Upper lobe of left lung (tissue), 6 donors: ENCODE measurements around the gene COL9A1. TPM values are rescaled to one million over a fixed set of nuclear protein-coding genes. Genes with fewer than 3 reads are reported as not detected.

Experiments
- ATAC-seq, 2 donors: fragments of 200-7000 bp; cut with Tn5 transposase; one replicate each; pipeline ENCODE4 v1.9.1; 2022; ENCODE audit warnings: mild to moderate bottlenecking in 2 of 2, moderate library complexity in 2 of 2; ENCODE audit not compliant: low FRiP score in 2 of 2
- DNase-seq, 2 donors: peaks; one replicate each; pipeline ENCODE4 v3.0.0-alpha.2; 2019 to 2020
- H3K27ac ChIP-seq, 4 donors: fragments of 200-600 bp; sonication (generic); one replicate each; pipeline ENCODE4 v1.5.1; 2016 to 2019
- H3K27me3 ChIP-seq, 4 donors: fragments of 200-600 bp; sonication (generic); one replicate each; pipeline ENCODE4 v1.5.1; 2017 to 2019
- H3K36me3 ChIP-seq, 4 donors: fragments of 200-600 bp; sonication (generic); one replicate each; pipeline ENCODE4 v1.5.1; 2016 to 2019
- H3K4me1 ChIP-seq, 4 donors: fragments of 200-600 bp; sonication (generic); one replicate each; pipeline ENCODE4 v1.5.1; 2018 to 2019
- H3K4me3 ChIP-seq, 4 donors: fragments of 200-600 bp; sonication (generic); one replicate each; pipeline ENCODE4 v1.5.1; 2017 to 2019; ENCODE audit warnings: mild to moderate bottlenecking in 2 of 4, moderate library complexity in 1 of 4
- H3K9me3 ChIP-seq, 4 donors: fragments of 200-600 bp; sonication (generic); one replicate each; pipeline ENCODE4 v1.5.1; 2018 to 2019
- EP300 ChIP-seq, 4 donors: sonication (generic); formaldehyde crosslinking; IDR thresholded peaks; one replicate each; pipeline ENCODE4 v1.5.1; 2017; ENCODE audit warnings: antibody characterized with exemption in 4 of 4, control low read depth in 2 of 4
- POLR2A ChIP-seq, 4 donors: fragments of 450-650 bp; IDR thresholded peaks; one replicate each; pipeline ENCODE4 v1.5.1; 2016 to 2017; ENCODE audit warnings: antibody characterized with exemption in 4 of 4, mild to moderate bottlenecking in 2 of 4
- POLR2AphosphoS5 ChIP-seq, 2 donors: sonication (generic); formaldehyde crosslinking; IDR thresholded peaks; one replicate each; pipeline ENCODE4 v1.5.1; 2017; ENCODE audit warnings: antibody characterized with exemption in 2 of 2
- WGBS, 2 donors: methylation state at CpG; one replicate each; pipeline ENCODE4 v1.1.5; 2017 to 2018; 5-methylcytosine and 5-hydroxymethylcytosine counted together
- total RNA-seq, 6 donors: library from RNA; depleted of rRNA in 4 of 6; stranded (reverse); fragments of >200 nt in 4 of 6; gene quantifications; one replicate each; pipeline versions ENCODE4 v1.1.0 to v1.2.1, GENCODE V29; 2016 to 2021
- TF ChIP-seq, protein P1 (sequence below), 6 experiments: fragments of 450-650 bp in 4 of 6; fragments of 200-600 bp in 2 of 6; sonication (generic) in 2 of 6; IDR thresholded peaks; one replicate each; pipeline ENCODE4 v1.5.1; 2016 to 2019; ENCODE audit warnings: antibody characterized with exemption in 6 of 6
- donor health status: DM: no; HTN: no; CAD: no; lungs with moderate emphysema.
- donor health status: DM: no; HTN: yes; CAD: no; lungs with severe emphysema.

Gene COL9A1
- total RNA-seq, 6 donors from 2014 or later, result 0.30 TPM; not detected in 5

- ATAC-seq (no peak), DNase-seq (no peak)
- Histone ChIP-seq H3K4me1 (no peaks in the 10 kb centered on the region), H3K27me3 (no peaks in the 10 kb centered on the region), H3K36me3 (no peaks in the 10 kb centered on the region), H3K4me3 (no peak overlapping the region), H3K9me3 (no peaks in the 10 kb centered on the region), H3K27ac (no peak overlapping the region)
- WGBS, 2 donors, result 59 to 69% methylated on average over 2 of the region's 2 CpGs
- no peak for TF ChIP-seq POLR2AphosphoS5 (IDR thresholded peaks at IDR 0.05)
- no peak for TF ChIP-seq POLR2A (IDR thresholded peaks at IDR 0.05)
- TF ChIP-seq, protein P1, sequence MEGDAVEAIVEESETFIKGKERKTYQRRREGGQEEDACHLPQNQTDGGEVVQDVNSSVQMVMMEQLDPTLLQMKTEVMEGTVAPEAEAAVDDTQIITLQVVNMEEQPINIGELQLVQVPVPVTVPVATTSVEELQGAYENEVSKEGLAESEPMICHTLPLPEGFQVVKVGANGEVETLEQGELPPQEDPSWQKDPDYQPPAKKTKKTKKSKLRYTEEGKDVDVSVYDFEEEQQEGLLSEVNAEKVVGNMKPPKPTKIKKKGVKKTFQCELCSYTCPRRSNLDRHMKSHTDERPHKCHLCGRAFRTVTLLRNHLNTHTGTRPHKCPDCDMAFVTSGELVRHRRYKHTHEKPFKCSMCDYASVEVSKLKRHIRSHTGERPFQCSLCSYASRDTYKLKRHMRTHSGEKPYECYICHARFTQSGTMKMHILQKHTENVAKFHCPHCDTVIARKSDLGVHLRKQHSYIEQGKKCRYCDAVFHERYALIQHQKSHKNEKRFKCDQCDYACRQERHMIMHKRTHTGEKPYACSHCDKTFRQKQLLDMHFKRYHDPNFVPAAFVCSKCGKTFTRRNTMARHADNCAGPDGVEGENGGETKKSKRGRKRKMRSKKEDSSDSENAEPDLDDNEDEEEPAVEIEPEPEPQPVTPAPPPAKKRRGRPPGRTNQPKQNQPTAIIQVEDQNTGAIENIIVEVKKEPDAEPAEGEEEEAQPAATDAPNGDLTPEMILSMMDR (IDR thresholded peaks at IDR 0.05), result no peak
- TF ChIP-seq EP300 (IDR thresholded peaks at IDR 0.05), result no peak
These were observed 71.6 kb downstream of the COL9A1 start for GRCh38 chr6:70231311-70231710.

GRCh38 chr6:70225055-70225454 lies 77.8 kb downstream of the COL9A1 start:
- 87 to 89% methylated on average over 2 of the region's 2 CpGs for WGBS, 2 donors
- H3K4me3 ChIP-seq, result no peak overlapping the region
- DNase-seq (no peak), ATAC-seq (no peak)
- no peaks in the 10 kb centered on the region for H3K4me1 ChIP-seq
- no peaks in the 10 kb centered on the region for H3K36me3 ChIP-seq
- no peaks in the 10 kb centered on the region for H3K27me3 ChIP-seq
- no peaks in the 10 kb centered on the region for H3K9me3 ChIP-seq
- H3K27ac ChIP-seq, result no peak overlapping the region
- TF ChIP-seq, protein P1 (IDR thresholded peaks at IDR 0.05), result no peak
- no peak for TF ChIP-seq POLR2AphosphoS5 (IDR thresholded peaks at IDR 0.05)
- no peak for TF ChIP-seq EP300 (IDR thresholded peaks at IDR 0.05)
- no peak for TF ChIP-seq POLR2A (IDR thresholded peaks at IDR 0.05)

DNA sequence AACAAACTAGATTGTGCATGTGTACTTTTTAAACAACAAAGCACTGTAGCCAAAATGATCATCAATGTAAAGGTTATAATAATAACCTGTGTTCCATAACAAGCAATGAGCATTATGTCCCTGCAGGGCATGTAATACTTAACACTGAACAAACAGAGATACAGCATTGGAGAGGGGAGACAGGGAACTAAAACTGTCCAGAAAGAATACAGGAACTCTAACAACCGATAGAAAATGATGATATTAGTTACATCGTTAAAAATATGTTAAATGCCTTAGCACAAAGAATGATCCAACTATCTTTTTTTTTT lies 80.5 kb downstream of the COL9A1 start:
- H3K4me3 ChIP-seq, result no peak overlapping the region
- TF ChIP-seq POLR2AphosphoS5 (IDR thresholded peaks at IDR 0.05) (no peak), POLR2A (IDR thresholded peaks at IDR 0.05) (no peak), EP300 (IDR thresholded peaks at IDR 0.05) (no peak)
- TF ChIP-seq, protein P1 (IDR thresholded peaks at IDR 0.05), result no peak
- no peaks in the 10 kb centered on the region for H3K27me3 ChIP-seq
- no peaks in the 10 kb centered on the region for H3K9me3 ChIP-seq
- ATAC-seq, result no peak
- DNase-seq, result no peak
- WGBS, 2 donors, result 53 to 64% methylated on average over 2 of the region's 2 CpGs
- no peaks in the 10 kb centered on the region for H3K36me3 ChIP-seq
- no peak overlapping the region for H3K27ac ChIP-seq
- no peaks in the 10 kb centered on the region for H3K4me1 ChIP-seq

- TF ChIP-seq EP300 (IDR thresholded peaks at IDR 0.05) (no peak), POLR2A (IDR thresholded peaks at IDR 0.05) (no peak), POLR2AphosphoS5 (IDR thresholded peaks at IDR 0.05) (no peak)
- Histone ChIP-seq H3K9me3 (no peaks in the 10 kb centered on the region), H3K27ac (no peak overlapping the region), H3K4me3 (no peak overlapping the region), H3K27me3 (no peaks in the 10 kb centered on the region), H3K4me1 (no peaks in the 10 kb centered on the region), H3K36me3 (no peaks in the 10 kb centered on the region)
- DNase-seq, result no peak
- 59 to 66% methylated on average over 6 of the region's 6 CpGs for WGBS, 2 donors
- no peak for ATAC-seq
These were observed 81.0 kb downstream of the COL9A1 start for GRCh38 chr6:70221715-70222438.

DNA sequence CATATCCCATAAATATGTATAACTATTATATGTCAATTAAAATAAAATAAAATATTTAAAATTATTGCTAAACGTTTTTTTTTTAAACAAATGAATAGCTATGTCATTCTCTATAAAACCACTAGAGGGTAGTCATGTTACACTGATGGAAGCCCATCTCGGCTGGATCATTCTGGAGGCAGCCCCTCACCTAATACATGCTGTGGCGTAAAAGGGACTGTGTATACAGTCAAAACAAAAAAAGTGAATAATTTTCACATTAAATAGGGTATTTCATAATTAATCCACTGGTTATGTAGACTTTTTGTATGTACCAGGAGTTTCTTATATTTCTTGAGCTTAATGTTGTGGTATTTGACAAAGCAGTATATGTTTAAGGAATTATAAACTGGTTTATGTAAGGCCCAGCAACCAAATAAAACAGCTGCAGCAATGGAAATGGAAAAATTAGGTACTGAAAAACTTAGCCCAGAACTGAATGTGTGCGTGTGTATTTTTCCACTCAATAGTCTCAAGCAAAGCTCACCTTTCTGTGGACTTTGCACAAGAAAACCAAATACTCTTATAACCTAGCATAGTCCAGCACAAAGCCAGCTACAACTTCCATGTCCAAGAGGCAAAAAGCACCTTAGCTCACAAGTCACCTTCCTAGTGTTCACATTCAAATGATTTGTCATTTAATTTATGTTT lies 81.7 kb downstream of the COL9A1 start:
- TF ChIP-seq, protein P1 (IDR thresholded peaks at IDR 0.05), result peak in 5 of 6 experiments; percentile 44 to 66 (median 48)
- TF ChIP-seq POLR2AphosphoS5 (IDR thresholded peaks at IDR 0.05) (no peak), EP300 (IDR thresholded peaks at IDR 0.05) (no peak)
- H3K4me3 ChIP-seq, result no peak overlapping the region
- 12 to 21% methylated on average over 4 of the region's 4 CpGs for WGBS, 2 donors
- ATAC-seq, result peak in 1 of 2 donors; percentile 73
- no peak overlapping the region for H3K27ac ChIP-seq
- no peaks in the 10 kb centered on the region for H3K27me3 ChIP-seq
- H3K4me1 ChIP-seq, result no peaks in the 10 kb centered on the region
- DNase-seq, result no peak
- H3K36me3 ChIP-seq, result no peaks in the 10 kb centered on the region
- no peaks in the 10 kb centered on the region for H3K9me3 ChIP-seq
